Dendritic cell treated with granulocyte-macrophage colony-stimulating factor and Interleukin-4, amounts not matched to agents 40 ng/mL and 50 ng/mL, for 4 days (primary cell): ENCODE measurements around the gene ZNF804A.

Experiments
- H3K27ac Mint-ChIP-seq: one replicate; pipeline ENCODE4 v1.8.0; 2022; ENCODE audit warnings: mild to moderate bottlenecking, mixed read lengths
- H3K27me3 Mint-ChIP-seq: one replicate; pipeline ENCODE4 v1.8.0; 2022; ENCODE audit warnings: mild to moderate bottlenecking, mixed read lengths
- H3K36me3 Mint-ChIP-seq: one replicate; pipeline ENCODE4 v1.8.0; 2022; ENCODE audit warnings: low read depth, mixed read lengths
- H3K4me1 Mint-ChIP-seq: one replicate; pipeline ENCODE4 v1.8.0; 2022; ENCODE audit warnings: low read depth, mixed read lengths
- H3K4me3 Mint-ChIP-seq: one replicate; pipeline ENCODE4 v1.8.0; 2022; ENCODE audit warnings: mild to moderate bottlenecking, moderate library complexity, mixed read lengths
- H3K9me3 Mint-ChIP-seq: one replicate; pipeline ENCODE4 v1.8.0; 2022; ENCODE audit warnings: mixed read lengths
- intact Hi-C: fragments of 100-400 bp; cut with micrococcal nuclease; formaldehyde crosslinking; loops from one replicate; pipeline ENCODE4 v1.15.0; 2022

ZNF804A gene

GRCh38 chr2:184767059-184767458, 168.7 kb downstream of the ZNF804A start:
- H3K4me3 Mint-ChIP-seq: no peak overlapping the region
- intact Hi-C loops: loop anchor here (10.0 kb wide), 1 partner anchor 152 kb away; no protein-coding TSS in a partner anchor
- no peaks in the 10 kb centered on the region for H3K36me3 Mint-ChIP-seq
- H3K9me3 Mint-ChIP-seq: no peaks in the 10 kb centered on the region
- H3K4me1 Mint-ChIP-seq: peaks cover 17% of the 10 kb centered on the region
- H3K27me3 Mint-ChIP-seq: no peaks in the 10 kb centered on the region
- peak overlapping the region; percentile 18 for H3K27ac Mint-ChIP-seq

DNA sequence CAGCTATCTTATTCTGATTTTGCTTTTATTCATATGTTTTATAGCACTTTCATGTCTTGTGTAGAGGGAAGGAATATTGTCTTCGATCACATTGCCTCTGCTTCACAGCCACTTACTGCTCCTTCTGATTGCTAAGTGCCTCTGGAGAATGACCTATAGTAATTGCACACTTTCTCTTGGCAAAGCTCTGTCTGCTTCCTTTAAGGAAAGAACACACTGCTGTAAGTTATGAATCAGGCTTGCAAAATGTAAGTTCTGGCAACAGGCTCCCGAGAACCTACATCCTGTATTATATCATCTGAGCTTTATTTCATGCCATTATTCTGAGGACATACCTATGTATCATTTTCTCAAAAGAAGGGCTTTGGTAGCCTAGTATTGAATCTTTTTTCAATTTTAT, 170.7 kb downstream of the ZNF804A start:
- no peaks in the 10 kb centered on the region for H3K9me3 Mint-ChIP-seq
- H3K4me1 Mint-ChIP-seq: peaks cover 17% of the 10 kb centered on the region
- no peaks in the 10 kb centered on the region for H3K27me3 Mint-ChIP-seq
- no peaks in the 10 kb centered on the region for H3K36me3 Mint-ChIP-seq
- intact Hi-C loops: loop anchor here (10.0 kb wide), 1 partner anchor 154 kb away; no protein-coding TSS in a partner anchor
- H3K4me3 Mint-ChIP-seq: no peak overlapping the region
- no peak overlapping the region for H3K27ac Mint-ChIP-seq

DNA sequence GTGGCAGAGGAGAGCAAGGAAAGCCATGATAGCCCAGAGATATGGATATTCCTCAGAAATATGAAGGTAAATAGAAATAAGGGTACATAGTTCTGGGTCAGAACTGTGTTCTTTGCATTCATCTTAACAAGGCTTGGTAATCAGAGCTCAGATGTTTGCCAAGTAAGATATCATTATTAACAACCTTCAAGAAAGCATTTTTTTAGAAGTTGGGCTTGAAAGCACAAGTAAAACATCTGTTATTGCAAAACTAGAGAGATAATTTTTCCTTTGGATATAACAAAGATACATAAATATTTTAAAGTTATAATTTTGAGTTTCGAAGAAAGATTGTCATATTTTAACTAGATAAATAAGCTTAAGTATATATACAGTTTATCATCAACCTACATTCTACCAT, 171.4 kb downstream of the ZNF804A start:
- Mint-ChIP-seq H3K4me1 (peaks cover 17% of the 10 kb centered on the region), H3K4me3 (no peak overlapping the region), H3K27me3 (no peaks in the 10 kb centered on the region), H3K9me3 (no peaks in the 10 kb centered on the region), H3K36me3 (no peaks in the 10 kb centered on the region), H3K27ac (no peak overlapping the region)
- intact Hi-C loops: loop anchor here (10.0 kb wide), 1 partner anchor 155 kb away; no protein-coding TSS in a partner anchor

GRCh38 chr2:184779777-184780176, 181.4 kb downstream of the ZNF804A start:
- H3K27me3 Mint-ChIP-seq: no peaks in the 10 kb centered on the region

DNA sequence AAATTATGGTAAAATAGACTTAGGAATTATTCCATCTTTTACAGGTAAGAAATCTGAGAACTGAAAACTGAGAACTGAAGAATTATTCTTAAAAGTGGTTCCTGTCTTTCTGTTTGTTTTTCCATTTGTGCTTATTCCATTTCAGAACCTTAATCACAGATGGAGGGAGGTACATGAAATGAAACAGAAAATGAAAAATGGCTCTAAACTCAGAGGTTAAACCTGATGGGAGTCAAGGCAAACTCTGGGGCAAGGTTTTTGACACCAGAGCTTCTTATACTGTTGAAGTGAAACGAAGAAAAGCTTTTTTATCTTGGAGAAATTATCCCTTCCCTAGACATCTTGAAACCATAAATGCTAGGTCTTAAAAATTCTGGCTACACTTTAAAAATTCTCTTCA, 182.1 kb downstream of the ZNF804A start:
- H3K4me3 Mint-ChIP-seq: no peak overlapping the region
- H3K27ac Mint-ChIP-seq: no peak overlapping the region
- intact Hi-C loops: no loop called here
- H3K4me1 Mint-ChIP-seq: peaks cover 7% of the 10 kb centered on the region
- H3K9me3 Mint-ChIP-seq: no peaks in the 10 kb centered on the region
- H3K36me3 Mint-ChIP-seq: no peaks in the 10 kb centered on the region
- no peaks in the 10 kb centered on the region for H3K27me3 Mint-ChIP-seq

More at GRCh38 chr2:184779777-184780176, 181.4 kb downstream of the ZNF804A start:
- Mint-ChIP-seq H3K9me3 (no peaks in the 10 kb centered on the region), H3K36me3 (no peaks in the 10 kb centered on the region), H3K4me1 (peaks cover 7% of the 10 kb centered on the region), H3K27ac (no peak overlapping the region), H3K4me3 (no peak overlapping the region)
- intact Hi-C loops: no loop called here

DNA sequence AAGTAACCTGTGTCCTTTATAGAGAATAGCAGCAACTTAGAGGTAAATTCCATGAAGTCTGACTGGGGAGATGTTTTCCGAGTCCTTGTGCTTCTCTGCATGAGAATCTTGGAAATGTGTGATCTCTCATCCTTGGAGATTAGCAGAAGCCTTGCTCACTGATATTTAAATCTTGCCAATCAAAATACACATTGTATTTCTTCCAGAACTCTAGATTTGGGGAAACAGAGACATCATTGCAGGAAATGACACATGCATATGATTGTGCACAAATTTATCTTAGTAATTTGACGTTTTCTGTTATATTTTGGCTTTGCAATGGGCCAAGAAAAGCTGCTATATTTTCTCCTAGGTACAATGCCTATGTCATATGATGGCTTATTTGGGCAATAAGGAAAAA, 182.6 kb downstream of the ZNF804A start:
- no peak overlapping the region for H3K4me3 Mint-ChIP-seq
- H3K4me1 Mint-ChIP-seq: peaks cover 7% of the 10 kb centered on the region
- no peaks in the 10 kb centered on the region for H3K27me3 Mint-ChIP-seq
- H3K36me3 Mint-ChIP-seq: no peaks in the 10 kb centered on the region
- no peak overlapping the region for H3K27ac Mint-ChIP-seq
- H3K9me3 Mint-ChIP-seq: no peaks in the 10 kb centered on the region
- intact Hi-C loops: no loop called here

DNA sequence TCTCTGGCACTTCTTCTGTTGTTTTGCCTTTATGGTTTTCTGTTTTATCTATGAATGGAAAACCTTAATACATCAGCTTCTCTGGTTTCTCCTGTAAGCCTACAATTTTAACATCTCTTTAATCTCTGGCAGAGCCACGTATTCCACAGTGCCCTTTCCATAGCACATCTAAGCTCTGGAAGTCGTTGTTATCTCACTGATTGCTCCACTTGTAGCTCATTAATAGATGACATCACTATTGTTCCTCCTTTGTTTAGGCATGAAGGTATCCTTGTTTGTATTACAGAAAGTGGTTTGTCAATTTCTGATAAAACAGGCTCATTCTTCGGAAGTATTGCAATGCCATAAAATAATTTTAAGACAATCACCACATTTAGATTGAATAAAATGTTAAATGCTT, 185.2 kb downstream of the ZNF804A start:
- no peak overlapping the region for H3K4me3 Mint-ChIP-seq
- intact Hi-C loops: no loop called here

GRCh38 chr2:184793176-184793575, 194.8 kb downstream of the ZNF804A start:
- Mint-ChIP-seq H3K4me1 (peaks cover 8% of the 10 kb centered on the region), H3K36me3 (no peaks in the 10 kb centered on the region), H3K4me3 (no peak overlapping the region), H3K27me3 (no peaks in the 10 kb centered on the region), H3K27ac (no peak overlapping the region), H3K9me3 (peaks cover 31% of the 10 kb centered on the region)
- intact Hi-C loops: no loop called here

More for the DNA sequence above, 185.2 kb downstream of the ZNF804A start:
- no peaks in the 10 kb centered on the region for H3K27me3 Mint-ChIP-seq
- H3K4me1 Mint-ChIP-seq: no peaks in the 10 kb centered on the region
- no peak overlapping the region for H3K27ac Mint-ChIP-seq
- no peaks in the 10 kb centered on the region for H3K9me3 Mint-ChIP-seq
- H3K36me3 Mint-ChIP-seq: no peaks in the 10 kb centered on the region

GRCh38 chr2:184799379-184799778, 201.1 kb downstream of the ZNF804A start:
- Mint-ChIP-seq H3K36me3 (no peaks in the 10 kb centered on the region), H3K27me3 (no peaks in the 10 kb centered on the region), H3K4me1 (peaks cover 5% of the 10 kb centered on the region), H3K4me3 (no peak overlapping the region), H3K9me3 (peaks cover 18% of the 10 kb centered on the region), H3K27ac (no peak overlapping the region)
- intact Hi-C loops: no loop called here

DNA sequence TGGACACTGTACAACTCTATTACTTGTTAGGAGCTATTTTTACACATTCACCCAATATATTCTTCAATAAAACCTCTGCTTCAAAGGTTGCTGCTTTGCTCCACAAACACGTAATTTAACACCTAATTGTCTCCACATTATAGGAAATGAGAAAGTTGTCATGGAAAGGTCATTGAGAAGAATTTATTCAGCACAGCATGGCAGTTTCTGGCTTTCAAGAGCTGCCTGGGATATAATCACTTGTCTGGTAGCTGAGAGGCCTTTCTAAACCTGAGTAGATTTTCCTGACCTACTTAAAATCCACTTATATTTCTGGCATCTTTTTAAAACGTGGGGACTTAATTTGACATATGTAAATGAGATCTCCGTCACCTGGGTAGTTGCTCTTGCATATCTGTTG, 216.1 kb downstream of the ZNF804A start:
- Mint-ChIP-seq H3K4me3 (no peak overlapping the region), H3K9me3 (peaks cover 33% of the 10 kb centered on the region), H3K36me3 (peaks cover 9% of the 10 kb centered on the region), H3K27ac (no peak overlapping the region), H3K27me3 (no peaks in the 10 kb centered on the region), H3K4me1 (no peaks in the 10 kb centered on the region)
- intact Hi-C loops: no loop called here

DNA sequence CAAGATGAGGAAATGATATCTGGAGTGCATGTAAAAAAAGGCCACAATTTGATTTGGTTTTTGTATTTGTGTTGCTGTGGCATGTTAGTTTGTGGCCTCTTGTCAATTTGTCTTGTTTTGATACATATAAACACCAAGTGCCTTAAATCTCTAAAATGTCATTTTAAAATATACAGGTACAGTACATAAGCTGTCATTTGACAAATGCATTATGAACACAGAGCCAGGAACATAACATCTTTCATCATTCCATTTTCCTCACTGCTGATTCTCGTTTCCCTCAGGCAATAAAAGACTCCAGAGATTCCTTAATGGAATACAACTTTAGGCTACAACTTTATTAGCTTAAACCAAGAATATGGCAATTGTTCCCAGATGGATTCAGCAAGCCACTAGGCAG, 217.5 kb downstream of the ZNF804A start:
- H3K9me3 Mint-ChIP-seq: peaks cover 43% of the 10 kb centered on the region
- no peaks in the 10 kb centered on the region for H3K27me3 Mint-ChIP-seq
- H3K27ac Mint-ChIP-seq: no peak overlapping the region

DNA sequence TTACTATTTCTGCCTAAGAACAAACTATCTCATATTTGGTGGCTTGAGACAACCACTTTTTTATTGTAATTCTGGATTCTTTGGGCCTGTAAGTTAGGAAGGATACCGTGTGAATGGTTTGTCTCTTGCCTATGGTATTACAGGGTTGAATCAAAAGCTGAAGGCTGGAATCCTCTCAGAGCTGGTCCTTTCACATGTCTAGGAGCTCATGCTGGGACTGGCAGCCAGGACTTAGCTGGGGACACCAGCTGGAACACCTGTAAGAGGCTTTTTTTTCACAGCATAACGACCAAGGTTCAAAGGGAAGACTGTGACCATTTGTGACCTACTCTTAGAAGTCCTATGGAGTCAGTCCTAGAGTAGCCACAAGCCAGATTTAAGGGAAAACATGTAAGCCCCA, 226.3 kb downstream of the ZNF804A start:
- Mint-ChIP-seq H3K27ac (no peak overlapping the region), H3K27me3 (no peaks in the 10 kb centered on the region), H3K4me3 (no peak overlapping the region), H3K9me3 (peaks cover 27% of the 10 kb centered on the region), H3K36me3 (no peaks in the 10 kb centered on the region), H3K4me1 (no peaks in the 10 kb centered on the region)
- intact Hi-C loops: no loop called here

More for the DNA sequence above, 217.5 kb downstream of the ZNF804A start:
- Mint-ChIP-seq H3K4me3 (no peak overlapping the region), H3K36me3 (peaks cover 9% of the 10 kb centered on the region), H3K4me1 (no peaks in the 10 kb centered on the region)
- intact Hi-C loops: no loop called here

GRCh38 chr2:184830531-184830930, 232.2 kb downstream of the ZNF804A start:
- no peak overlapping the region for H3K4me3 Mint-ChIP-seq

GRCh38 chr2:184834699-184835397, 236.5 kb downstream of the ZNF804A start:
- no peak overlapping the region for H3K4me3 Mint-ChIP-seq
- no peaks in the 10 kb centered on the region for H3K27me3 Mint-ChIP-seq
- H3K4me1 Mint-ChIP-seq: no peaks in the 10 kb centered on the region
- no peak overlapping the region for H3K27ac Mint-ChIP-seq
- intact Hi-C loops: no loop called here
- H3K36me3 Mint-ChIP-seq: no peaks in the 10 kb centered on the region
- H3K9me3 Mint-ChIP-seq: no peaks in the 10 kb centered on the region

More at GRCh38 chr2:184830531-184830930, 232.2 kb downstream of the ZNF804A start:
- H3K4me1 Mint-ChIP-seq: no peaks in the 10 kb centered on the region
- H3K27me3 Mint-ChIP-seq: no peaks in the 10 kb centered on the region
- no peaks in the 10 kb centered on the region for H3K36me3 Mint-ChIP-seq
- no peaks in the 10 kb centered on the region for H3K9me3 Mint-ChIP-seq
- no peak overlapping the region for H3K27ac Mint-ChIP-seq
- intact Hi-C loops: no loop called here

DNA sequence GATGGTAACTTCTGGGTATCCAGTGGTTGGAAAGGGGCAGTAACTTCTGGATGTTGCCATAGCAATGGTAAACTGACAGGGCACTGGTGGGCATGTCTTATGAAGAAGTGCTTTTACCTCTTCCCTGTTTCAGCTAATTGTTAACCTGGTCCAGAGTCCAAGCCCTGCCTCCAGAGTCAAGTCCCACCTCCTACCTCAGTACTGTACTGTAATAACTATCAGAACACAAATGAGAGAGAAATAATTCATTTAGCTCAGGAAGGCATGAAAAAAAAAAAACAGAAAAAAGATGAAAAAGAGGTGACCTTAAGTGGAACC, 237.0 kb downstream of the ZNF804A start:
- Mint-ChIP-seq H3K4me1 (no peaks in the 10 kb centered on the region), H3K27ac (no peak overlapping the region), H3K4me3 (no peak overlapping the region), H3K27me3 (no peaks in the 10 kb centered on the region), H3K36me3 (no peaks in the 10 kb centered on the region), H3K9me3 (no peaks in the 10 kb centered on the region)
- intact Hi-C loops: no loop called here
